Measurements from ENCODE around the gene TMA7B.
A peak's percentile ranks its signal among the peaks of the same experiment; 100 is the strongest.

Gene TMA7B

GRCh38 chr22:39954584-39955055 is 5.6 kb upstream of the TMA7B start:
- TF ChIP-seq CTCF (conservative IDR thresholded peaks at IDR 0.05; ENCODE audit: low read length), result no peak
- DNase-seq (ENCODE audit: low read depth), result peak; percentile 94
- no peak overlapping the region for H3K4me3 ChIP-seq (ENCODE audit: low read length)

- no peak for TF ChIP-seq CTCF (conservative IDR thresholded peaks at IDR 0.05; ENCODE audit: low read length)
- DNase-seq (ENCODE audit: low read depth), result peak; percentile 6
- H3K4me3 ChIP-seq (ENCODE audit: low read length), result no peak overlapping the region
These were observed 4.5 kb upstream of the TMA7B start for GRCh38 chr22:39955675-39956074.

- no peak for DNase-seq (ENCODE audit: low read depth)
- TF ChIP-seq CTCF (conservative IDR thresholded peaks at IDR 0.05; ENCODE audit: low read length), result no peak
- no peak overlapping the region for H3K4me3 ChIP-seq (ENCODE audit: low read length)
These were observed 3.1 kb upstream of the TMA7B start for GRCh38 chr22:39956932-39957664.

GRCh38 chr22:39958009-39958711 is 2.0 kb upstream of the TMA7B start:
- DNase-seq (ENCODE audit: low read depth), result no peak
- no peak overlapping the region for H3K4me3 ChIP-seq (ENCODE audit: low read length)
- no peak for TF ChIP-seq CTCF (conservative IDR thresholded peaks at IDR 0.05; ENCODE audit: low read length)

- TF ChIP-seq CTCF (conservative IDR thresholded peaks at IDR 0.05; ENCODE audit: low read length), result no peak
- H3K4me3 ChIP-seq (ENCODE audit: low read length), result no peak overlapping the region
- DNase-seq (ENCODE audit: low read depth), result no peak
These were observed 1.1 kb upstream of the TMA7B start for GRCh38 chr22:39958949-39959639.

GRCh38 chr22:39960791-39961746 is 872 bp downstream of the TMA7B start:
- peak; percentile 94 for DNase-seq (ENCODE audit: low read depth)

More at GRCh38 chr22:39960791-39961746, 872 bp downstream of the TMA7B start:
- H3K4me3 ChIP-seq (ENCODE audit: low read length), result no peak overlapping the region
- no peak for TF ChIP-seq CTCF (conservative IDR thresholded peaks at IDR 0.05; ENCODE audit: low read length)

All from AG10803 (cell line).